NB4 (cell line): ENCODE data around the gene RGS10.

Experiments used
- DNase-seq: peaks from one replicate; pipeline ENCODE4 v3.0.0; 2010; ENCODE audit warnings: low read depth
- H3K4me3 ChIP-seq: one replicate; pipeline ENCODE4 v1.5.1; 2011; ENCODE audit warnings: mild to moderate bottlenecking, low read depth, low read length, moderate library complexity
- MYC ChIP-seq: IDR thresholded peaks from 2 replicates; pipeline ENCODE4 v1.6.1; 2011; ENCODE audit warnings: low read depth, low read length
- POLR2A ChIP-seq: IDR thresholded peaks from 2 replicates; pipeline ENCODE4 v1.6.1; 2011; ENCODE audit warnings: mild to moderate bottlenecking; ENCODE audit not compliant: insufficient read length; ENCODE audit errors: extremely low read depth
- TF ChIP-seq, protein P1 (sequence below): IDR thresholded peaks from 2 replicates; pipeline ENCODE4 v1.6.1; 2011; ENCODE audit warnings: low read depth, low read length
- TF ChIP-seq, protein P2 (sequence below): IDR thresholded peaks from one replicate; pipeline ENCODE4 v1.5.1; 2012; ENCODE audit warnings: low read depth, low read length

Gene RGS10

DNA sequence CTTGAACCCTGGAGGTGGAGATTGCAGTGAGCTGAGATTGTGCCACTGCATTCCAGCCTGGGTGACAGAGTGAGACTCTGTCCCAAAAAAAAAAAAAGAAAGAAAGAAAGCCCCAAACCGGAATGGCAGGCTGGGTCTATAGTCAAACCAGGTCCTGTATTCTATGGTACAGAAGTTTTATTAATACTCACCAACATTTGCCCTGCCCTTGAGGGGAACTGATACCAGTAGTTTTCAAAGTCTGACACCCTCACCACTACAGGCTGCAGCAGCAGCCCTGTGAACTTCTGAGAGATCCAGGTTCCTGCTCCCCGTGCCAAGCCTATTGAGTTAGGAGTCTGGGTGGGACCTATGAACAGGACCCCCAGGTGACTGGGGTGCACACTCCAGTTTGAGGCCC is 80.6 kb downstream of the RGS10 start:
- H3K4me3 ChIP-seq = no peak overlapping the region
- no peak for TF ChIP-seq POLR2A
- TF ChIP-seq, protein P1, sequence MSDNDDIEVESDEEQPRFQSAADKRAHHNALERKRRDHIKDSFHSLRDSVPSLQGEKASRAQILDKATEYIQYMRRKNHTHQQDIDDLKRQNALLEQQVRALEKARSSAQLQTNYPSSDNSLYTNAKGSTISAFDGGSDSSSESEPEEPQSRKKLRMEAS = no peak
- TF ChIP-seq, protein P2, sequence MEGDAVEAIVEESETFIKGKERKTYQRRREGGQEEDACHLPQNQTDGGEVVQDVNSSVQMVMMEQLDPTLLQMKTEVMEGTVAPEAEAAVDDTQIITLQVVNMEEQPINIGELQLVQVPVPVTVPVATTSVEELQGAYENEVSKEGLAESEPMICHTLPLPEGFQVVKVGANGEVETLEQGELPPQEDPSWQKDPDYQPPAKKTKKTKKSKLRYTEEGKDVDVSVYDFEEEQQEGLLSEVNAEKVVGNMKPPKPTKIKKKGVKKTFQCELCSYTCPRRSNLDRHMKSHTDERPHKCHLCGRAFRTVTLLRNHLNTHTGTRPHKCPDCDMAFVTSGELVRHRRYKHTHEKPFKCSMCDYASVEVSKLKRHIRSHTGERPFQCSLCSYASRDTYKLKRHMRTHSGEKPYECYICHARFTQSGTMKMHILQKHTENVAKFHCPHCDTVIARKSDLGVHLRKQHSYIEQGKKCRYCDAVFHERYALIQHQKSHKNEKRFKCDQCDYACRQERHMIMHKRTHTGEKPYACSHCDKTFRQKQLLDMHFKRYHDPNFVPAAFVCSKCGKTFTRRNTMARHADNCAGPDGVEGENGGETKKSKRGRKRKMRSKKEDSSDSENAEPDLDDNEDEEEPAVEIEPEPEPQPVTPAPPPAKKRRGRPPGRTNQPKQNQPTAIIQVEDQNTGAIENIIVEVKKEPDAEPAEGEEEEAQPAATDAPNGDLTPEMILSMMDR = no peak
- no peak for DNase-seq

DNA sequence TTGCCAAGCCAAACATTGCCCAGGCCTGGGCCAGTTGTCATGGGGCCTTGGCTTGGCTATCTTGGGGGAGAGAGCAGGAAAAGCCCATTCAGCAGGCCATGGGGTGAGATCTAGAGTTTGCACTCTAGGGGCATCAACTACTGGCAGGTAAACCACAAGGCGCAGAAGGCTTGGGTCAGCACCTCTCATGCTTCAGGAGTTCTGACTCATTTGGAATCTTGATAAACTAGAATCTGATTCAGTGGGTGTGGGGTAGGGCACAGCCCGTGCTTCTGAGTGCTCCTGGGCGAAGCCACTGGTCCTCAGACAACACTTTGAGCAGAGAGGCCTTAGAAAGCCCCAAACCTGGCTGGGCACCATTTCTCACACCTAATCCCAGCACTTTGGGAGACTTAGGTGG is 81.1 kb downstream of the RGS10 start:
- DNase-seq = no peak
- no peak overlapping the region for H3K4me3 ChIP-seq

DNA sequence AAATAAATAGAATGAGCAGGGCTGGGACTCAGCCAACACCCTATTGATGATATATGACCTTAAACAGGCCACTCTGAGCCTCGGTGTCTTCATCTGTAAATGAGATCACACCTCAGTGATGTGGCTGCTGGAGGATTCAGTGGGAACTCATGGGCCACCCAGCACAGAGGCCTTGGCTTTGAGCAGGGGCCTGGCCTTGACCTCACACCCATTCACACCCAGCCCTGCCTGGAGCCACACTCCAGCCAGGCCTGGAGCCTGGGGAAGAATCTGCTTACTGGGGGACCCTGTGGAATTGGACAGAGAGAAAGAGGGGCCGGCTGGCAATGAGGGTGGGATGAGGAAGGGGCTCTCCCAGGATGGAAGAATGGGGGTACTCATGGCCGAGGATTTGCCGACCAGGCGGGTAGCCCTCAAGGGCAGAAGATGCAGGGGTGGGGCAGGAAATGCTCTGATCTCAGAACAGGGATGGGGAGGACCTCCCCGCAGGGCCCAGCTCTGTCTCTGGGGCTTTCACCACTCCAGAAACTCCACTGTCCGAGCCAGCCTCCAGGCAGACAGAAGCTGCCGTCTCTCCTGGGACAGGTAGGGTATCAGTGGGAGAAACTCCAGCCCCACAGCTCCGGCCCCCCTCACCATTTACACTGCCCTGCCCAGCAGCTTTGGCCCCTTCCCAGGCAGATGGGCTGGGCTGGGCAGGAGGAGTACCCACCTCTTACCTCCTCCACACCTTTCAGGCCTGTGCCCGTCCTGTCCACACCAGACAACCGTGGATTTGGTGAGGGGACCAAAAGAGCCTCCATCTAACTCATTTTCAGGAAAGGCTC is 81.9 kb downstream of the RGS10 start:
- no peak overlapping the region for H3K4me3 ChIP-seq
- no peak for TF ChIP-seq POLR2A
- no peak for TF ChIP-seq MYC
- TF ChIP-seq, protein P2 = no peak
- TF ChIP-seq, protein P1 = no peak
- no peak for DNase-seq

More for the DNA sequence above, 81.1 kb downstream of the RGS10 start:
- no peak for TF ChIP-seq MYC
- no peak for TF ChIP-seq POLR2A
- TF ChIP-seq, protein P1 = no peak
- TF ChIP-seq, protein P2 = no peak

DNA sequence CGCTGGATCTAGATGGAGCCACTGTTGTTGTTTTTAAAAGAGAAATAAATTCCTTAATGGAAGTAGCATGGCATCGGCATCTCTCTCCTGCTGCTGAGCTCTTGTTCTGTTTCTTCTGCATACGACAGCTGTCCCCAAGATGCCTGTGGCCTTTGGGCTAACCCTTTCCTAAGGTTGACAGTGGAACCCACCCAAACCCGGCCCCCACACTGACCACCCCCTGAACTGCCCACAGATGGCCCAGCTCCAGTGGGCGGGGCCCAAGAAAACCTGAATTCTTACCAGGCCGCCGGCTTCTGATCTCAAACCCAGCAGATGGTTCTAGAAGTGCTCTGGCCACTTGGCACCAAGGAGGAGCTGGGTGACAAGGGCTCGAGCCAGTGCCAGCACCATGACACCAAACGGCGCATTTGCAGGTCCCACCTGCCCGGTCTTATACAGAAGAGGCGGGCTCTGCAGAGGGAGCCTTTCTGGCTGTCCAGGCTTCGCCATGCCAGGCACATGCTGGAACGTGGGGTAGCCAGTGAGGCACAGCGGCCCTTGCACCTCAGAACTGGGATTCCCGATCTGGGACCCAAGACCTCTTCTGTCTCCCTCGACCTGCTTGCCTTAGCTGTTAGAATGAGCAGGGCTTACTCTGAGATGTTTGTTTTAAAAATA is 82.7 kb downstream of the RGS10 start:
- DNase-seq = no peak
- no peak for TF ChIP-seq MYC
- H3K4me3 ChIP-seq = no peak overlapping the region

DNA sequence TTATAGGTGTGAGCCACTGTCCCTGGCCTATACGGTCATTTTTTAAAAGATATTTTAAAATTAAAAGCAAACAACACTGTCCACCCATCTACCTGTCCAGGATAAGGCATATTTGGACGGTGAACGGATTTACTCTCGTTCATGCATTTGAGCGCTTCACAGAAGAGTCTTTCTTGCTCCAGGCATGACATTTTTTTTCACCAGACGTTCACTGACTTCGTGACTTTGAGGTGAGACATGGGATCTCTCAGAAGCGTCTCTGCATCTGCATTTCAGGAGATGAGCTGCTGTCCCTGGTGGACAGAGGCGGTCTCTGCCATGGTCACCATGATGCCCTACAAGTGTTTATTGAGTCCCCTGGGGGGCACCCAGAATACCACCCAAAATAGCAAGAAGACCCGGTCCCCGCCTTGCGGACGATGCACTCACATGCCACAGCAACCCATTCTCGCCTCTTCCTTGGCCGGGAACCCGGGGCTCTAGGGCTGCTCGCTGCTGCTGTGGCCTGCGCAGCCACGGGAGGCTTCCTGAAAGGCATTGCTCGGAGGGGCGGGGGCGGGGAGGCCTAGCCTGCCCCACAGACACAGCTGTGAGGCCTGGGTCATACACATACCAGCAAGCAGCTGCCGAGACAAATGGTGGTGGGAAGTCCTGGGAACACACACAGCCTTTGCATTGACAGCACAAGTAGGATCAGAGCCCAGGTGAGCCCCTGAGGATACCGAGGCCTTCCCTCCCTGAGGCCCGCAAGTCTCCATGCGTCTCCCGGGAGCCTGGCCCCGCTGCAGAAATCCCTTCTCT is 84.4 kb downstream of the RGS10 start:
- DNase-seq = no peak
- no peak overlapping the region for H3K4me3 ChIP-seq
- no peak for TF ChIP-seq POLR2A
- TF ChIP-seq MYC = no peak
- TF ChIP-seq, protein P1 = no peak
- TF ChIP-seq, protein P2 = no peak

DNA sequence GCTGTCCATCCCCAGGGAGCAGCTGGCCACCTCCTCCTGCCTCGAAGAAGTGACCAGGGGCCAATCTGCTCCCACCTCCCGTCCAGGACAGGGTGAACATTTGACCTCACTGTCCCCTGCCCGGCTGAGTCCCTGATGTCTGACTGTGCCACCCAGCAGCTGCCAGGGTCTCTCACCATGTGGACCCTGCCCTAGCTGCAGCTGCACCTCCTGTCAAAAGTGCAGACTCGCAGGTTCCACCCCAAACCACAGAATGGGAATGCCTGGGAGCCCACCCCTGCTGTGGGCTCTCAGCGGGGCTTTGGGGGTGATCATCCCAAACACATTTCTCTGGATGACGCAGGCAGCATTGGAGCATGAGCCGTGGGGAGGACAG is 86.1 kb downstream of the RGS10 start:
- no peak for TF ChIP-seq MYC
- no peak for TF ChIP-seq POLR2A
- TF ChIP-seq, protein P1 = no peak
- TF ChIP-seq, protein P2 = no peak
- H3K4me3 ChIP-seq = no peak overlapping the region
- no peak for DNase-seq
